OCI-LY7 (cell line): Measurements from ENCODE around the gene APOC3. TPM values are rescaled to one million over a fixed set of nuclear protein-coding genes. Genes with fewer than 3 reads are reported as not detected.

Experiments used
- BruUV-seq: library from RNA; stranded (reverse); fragments of 400-500 nt; replicated peaks from 2 replicates; lab custom pipeline; 2021; lab: Mats Ljungman, UMichigan
- CTCF ChIA-PET: fragments of 300-600 bp; sonication (Branson Sonifier 250); formaldehyde crosslinking; loops from one replicate; lab custom pipeline; 2022; ENCODE audit warnings: antibody characterized with exemption; ENCODE audit not compliant: unreplicated experiment; lab: Charles Lee
- POLR2A ChIA-PET: fragments of 300-600 bp; sonication (Branson Sonifier 250); formaldehyde crosslinking; loops from one replicate; lab custom pipeline; 2022; ENCODE audit warnings: antibody characterized with exemption; lab: Charles Lee
- DNase-seq: peaks from one replicate; pipeline ENCODE4 v3.0.0-alpha.2; 2015; ENCODE audit warnings: low spot score
- H2AFZ ChIP-seq: fragments of 200-600 bp; sonication (generic), shearing (Covaris generic); 2 replicates; pipeline ENCODE4 v1.6.1; 2014; ENCODE audit warnings: mild to moderate bottlenecking, antibody characterized with exemption, low read length, moderate library complexity
- H3K27ac ChIP-seq: fragments of 200-600 bp; sonication (generic); 2 replicates; pipeline ENCODE4 v1.5.1; 2014; ENCODE audit warnings: mixed run types, low read depth, mild to moderate bottlenecking, moderate library complexity, low read length, inconsistent platforms; ENCODE audit not compliant: poor library complexity, severe bottlenecking
- H3K36me3 ChIP-seq: fragments of 200-600 bp; sonication (generic); 2 replicates; pipeline ENCODE4 v1.6.1; 2014; ENCODE audit warnings: mild to moderate bottlenecking, antibody characterized with exemption, low read length, moderate library complexity, mixed read lengths; ENCODE audit not compliant: insufficient read depth
- H3K4me1 ChIP-seq: fragments of 200-600 bp; sonication (generic); 2 replicates; pipeline ENCODE4 v1.5.1; 2014; ENCODE audit warnings: mild to moderate bottlenecking, low read length; ENCODE audit not compliant: insufficient read depth, poor library complexity, severe bottlenecking
- H3K4me2 ChIP-seq: fragments of 200-600 bp; sonication (generic); 2 replicates; pipeline ENCODE4 v1.6.1; 2014; ENCODE audit warnings: mild to moderate bottlenecking, low read length
- H3K4me3 ChIP-seq: fragments of 200-600 bp; sonication (generic); 2 replicates; pipeline ENCODE4 v1.5.1; 2014; ENCODE audit warnings: mild to moderate bottlenecking, low read depth, low read length; ENCODE audit not compliant: poor library complexity, severe bottlenecking
- H3K79me2 ChIP-seq: fragments of 200-600 bp; sonication (generic); 2 replicates; pipeline ENCODE4 v1.6.1; 2016; ENCODE audit warnings: low read depth, mild to moderate bottlenecking, low read length, moderate library complexity, mixed read lengths; ENCODE audit not compliant: insufficient read depth
- H3K9me2 ChIP-seq: fragments of 200-600 bp; sonication (generic); 2 replicates; pipeline ENCODE4 v1.6.1; 2016; ENCODE audit warnings: mild to moderate bottlenecking, low read length, mixed read lengths; ENCODE audit not compliant: insufficient read depth
- H3K9me3 ChIP-seq: fragments of 200-600 bp; sonication (generic); 2 replicates; pipeline ENCODE4 v1.6.1; 2014; ENCODE audit warnings: mild to moderate bottlenecking, mixed run types, low read length, mixed read lengths
- H4K20me1 ChIP-seq: fragments of 200-600 bp; sonication (generic); 2 replicates; pipeline ENCODE4 v1.6.1; 2014; ENCODE audit warnings: mild to moderate bottlenecking, antibody characterized with exemption, low read length, moderate library complexity, mixed read lengths; ENCODE audit not compliant: insufficient read depth
- CTCF ChIP-seq: fragments of 200-600 bp; sonication (generic); conservative IDR thresholded peaks from 2 replicates; pipeline ENCODE4 v1.5.1; 2014; ENCODE audit warnings: mild to moderate bottlenecking, antibody characterized with exemption, low read length, moderate library complexity, mixed read lengths
- EZH2phosphoT487 ChIP-seq: fragments of 200-600 bp; sonication (generic); IDR thresholded peaks from 2 replicates; pipeline ENCODE4 v1.6.1; 2018; ENCODE audit warnings: low read depth, borderline replicate concordance, mild to moderate bottlenecking, mixed run types, antibody characterized with exemption, low read length, moderate library complexity, mixed read lengths
- intact Hi-C: fragments of 100-400 bp; cut with micrococcal nuclease; formaldehyde crosslinking; loops from one replicate; pipeline ENCODE4 v1.10.0; 2022; ENCODE audit not compliant: unreplicated experiment
- total RNA-seq, 2 experiments: library from RNA; depleted of rRNA in 1 of 2; stranded (reverse); fragments of >200 nt in 1 of 2; shearing (Covaris generic) in 1 of 2; gene quantifications; 2 replicates each; pipeline ENCODE4 v1.2.3, GENCODE V29; 2014 to 2022

APOC3 gene
- total RNA-seq, 2 experiments from 2014 or later, result not detected

GRCh38 chr11:116842909-116843308 lies 13.2 kb downstream of the APOC3 start:
- intact Hi-C loops, result no loop called here
- H4K20me1 ChIP-seq, result no peaks in the 10 kb centered on the region
- no peak overlapping the region for H3K4me3 ChIP-seq
- CTCF ChIA-PET, result no interaction called here
- no peak for DNase-seq
- H3K4me1 ChIP-seq, result no peaks in the 10 kb centered on the region
- peaks cover 47% of the 10 kb centered on the region for H3K36me3 ChIP-seq
- H3K9me2 ChIP-seq, result no peaks in the 10 kb centered on the region
- TF ChIP-seq EZH2phosphoT487, result no peak
- no peak for TF ChIP-seq CTCF
- POLR2A ChIA-PET, result interaction anchor here (1.3 kb wide), 1 partner anchor 9 kb away, joined by 3 read pairs; no protein-coding TSS in a partner anchor
- H2AFZ ChIP-seq, result no peak overlapping the region
- no peak overlapping the region for H3K27ac ChIP-seq
- H3K4me2 ChIP-seq, result no peak overlapping the region
- BruUV-seq, result no TSS peak
- H3K9me3 ChIP-seq, result no peaks in the 10 kb centered on the region
- H3K79me2 ChIP-seq, result no peaks in the 10 kb centered on the region

GRCh38 chr11:116843661-116844060 lies 14.0 kb downstream of the APOC3 start:
- no peaks in the 10 kb centered on the region for H3K4me1 ChIP-seq
- no TSS peak for BruUV-seq
- H2AFZ ChIP-seq, result no peak overlapping the region
- no peaks in the 10 kb centered on the region for H3K79me2 ChIP-seq
- no peaks in the 10 kb centered on the region for H3K9me2 ChIP-seq
- H3K9me3 ChIP-seq, result no peaks in the 10 kb centered on the region
- DNase-seq, result no peak
- CTCF ChIA-PET, result no interaction called here
- no peak for TF ChIP-seq EZH2phosphoT487
- no peak for TF ChIP-seq CTCF
- POLR2A ChIA-PET, result no interaction called here
- no peak overlapping the region for H3K27ac ChIP-seq
- H3K4me2 ChIP-seq, result no peak overlapping the region
- H3K4me3 ChIP-seq, result no peak overlapping the region
- peaks cover 52% of the 10 kb centered on the region for H3K36me3 ChIP-seq
- intact Hi-C loops, result no loop called here
- H4K20me1 ChIP-seq, result no peaks in the 10 kb centered on the region

GRCh38 chr11:116844722-116845121 lies 15.0 kb downstream of the APOC3 start:
- no peak for DNase-seq
- intact Hi-C loops, result no loop called here
- POLR2A ChIA-PET, result no interaction called here
- Histone ChIP-seq H3K4me1 (no peaks in the 10 kb centered on the region), H4K20me1 (no peaks in the 10 kb centered on the region), H3K4me3 (no peak overlapping the region), H3K9me3 (no peaks in the 10 kb centered on the region), H3K27ac (no peak overlapping the region), H3K79me2 (no peaks in the 10 kb centered on the region), H3K36me3 (peaks cover 62% of the 10 kb centered on the region), H3K9me2 (no peaks in the 10 kb centered on the region), H2AFZ (no peak overlapping the region), H3K4me2 (no peak overlapping the region)
- TF ChIP-seq EZH2phosphoT487 (no peak), CTCF (no peak)
- CTCF ChIA-PET, result no interaction called here
- BruUV-seq, result no TSS peak
